Right lobe of liver (tissue), 6 donors: ENCODE results near the gene SPTBN1. TPM values are rescaled to one million over a fixed set of nuclear protein-coding genes. Genes with fewer than 3 reads are reported as not detected.

ENCODE experiments used
- ATAC-seq, 4 donors: fragments of 200-7000 bp; cut with Tn5 transposase; one replicate each; pipeline ENCODE4 v1.9.1; 2020; ENCODE audit warnings: mild to moderate bottlenecking in 4 of 4, moderate library complexity in 4 of 4
- DNase-seq, 3 donors: peaks; one replicate each; pipeline ENCODE4 v3.0.0-alpha.2; 2020
- H3K27ac ChIP-seq, 3 donors: fragments of 200-600 bp; one replicate each; pipeline ENCODE4 v1.8.0; 2022
- H3K27me3 ChIP-seq, 2 donors: fragments of 200-600 bp; one replicate each; pipeline ENCODE4 v1.8.0; 2022
- H3K36me3 ChIP-seq, 4 donors: fragments of 200-600 bp; sonication (generic) in 1 of 4; one replicate each; pipeline versions ENCODE4 v1.5.1 to v1.8.0; 2017 to 2022; ENCODE audit warnings: control low read depth in 1 of 4
- H3K4me1 ChIP-seq, 4 donors: fragments of 200-600 bp; sonication (generic) in 1 of 4; one replicate each; pipeline versions ENCODE4 v1.5.1 to v1.8.0; 2017 to 2022; ENCODE audit warnings: control low read depth in 1 of 4
- H3K4me3 ChIP-seq, 3 donors: fragments of 200-600 bp; one replicate each; pipeline ENCODE4 v1.8.0; 2022
- H3K9me3 ChIP-seq, 4 donors: fragments of 200-600 bp; sonication (generic) in 1 of 4; one replicate each; pipeline versions ENCODE4 v1.5.1 to v1.8.0; 2017 to 2022; ENCODE audit warnings: control low read depth in 1 of 4
- CTCF ChIP-seq, 4 donors: fragments of 200-600 bp in 3 of 4; fragments of 450-650 bp in 1 of 4; IDR thresholded peaks; one replicate each; pipeline versions ENCODE4 v1.5.1 to v1.8.0; 2016 to 2022; ENCODE audit warnings: antibody characterized with exemption in 4 of 4, mild to moderate bottlenecking in 2 of 4
- POLR2A ChIP-seq: fragments of 450-650 bp; IDR thresholded peaks from one replicate; pipeline ENCODE4 v1.6.1; 2017; ENCODE audit warnings: antibody characterized with exemption, mild to moderate bottlenecking
- WGBS: methylation state at CpG from one replicate; pipeline ENCODE4 v1.1.6; 2018; ENCODE audit warnings: low coverage, low lambda C conversion rate; ENCODE audit not compliant: insufficient coverage; ENCODE audit errors: missing lambda C conversion rate; 5-methylcytosine and 5-hydroxymethylcytosine counted together
- intact Hi-C, 2 donors: fragments of 100-400 bp; cut with DNase I; formaldehyde crosslinking; loops; one replicate each; pipeline versions ENCODE4 v1.11.2 to v1.14.1; 2022
- total RNA-seq, 6 experiments: library from RNA; depleted of rRNA in 2 of 6; stranded (reverse); fragments of >200 nt in 2 of 6; fragmentation: NEBNext Ultra II Directional in 3 of 6; extraction: Animal tissue kit (Norgen Biotek cat#: 25700) in 3 of 6; gene quantifications; one replicate each; pipeline versions ENCODE4 v1.1.0 to v1.2.4, GENCODE V29; 2016 to 2023
- donor health status: DM: no; HTN: yes; CAD: no.
- donor health status: DM: no; HTN: no; CAD: no.
- donor health status: DM: no; HTN: no; CAD: no.
- donor health status: DM: no; HTN: yes; CAD: no.
- donor health status: DM: no; HTN: yes; CAD: no.

SPTBN1 gene
- total RNA-seq, 6 experiments from 2014 or later, result 107 to 315 (median 227) TPM

- intact Hi-C loops, result loop anchor here in 1 of 2 donors (10.0 kb wide), 1 partner anchor 46 kb away; no protein-coding TSS in a partner anchor
- ATAC-seq (peak in 1 of 4 donors; percentile 4), DNase-seq (no peak)
- Histone ChIP-seq H3K36me3 (no peaks in the 10 kb centered on the region), H3K4me1 (peaks cover 0 to 59% (median 27%) of the 10 kb centered on the region in 4 donors), H3K27me3 (no peaks in the 10 kb centered on the region), H3K4me3 (no peak overlapping the region), H3K27ac (peak overlapping the region; percentile 6 to 61 (median 52)), H3K9me3 (no peaks in the 10 kb centered on the region)
- TF ChIP-seq POLR2A, result no peak
- WGBS, result 52% methylated on average over 4 of the region's 8 CpGs
Observed at GRCh38 chr2:54579061-54579681, 123.0 kb downstream of the SPTBN1 start.

GRCh38 chr2:54579682-54580620 is 123.8 kb downstream of the SPTBN1 start:
- no peak overlapping the region for H3K4me3 ChIP-seq
- DNase-seq (no peak), ATAC-seq (peak; percentile 7 to 52 (median 47))
- 9% methylated on average over 6 of the region's 6 CpGs for WGBS
- H3K36me3 ChIP-seq, result no peaks in the 10 kb centered on the region
- no peaks in the 10 kb centered on the region for H3K27me3 ChIP-seq
- TF ChIP-seq POLR2A, result no peak
- no peak for TF ChIP-seq CTCF (IDR thresholded peaks at IDR 0.05)
- peaks cover 0 to 54% (median 26%) of the 10 kb centered on the region in 4 donors for H3K4me1 ChIP-seq
- H3K27ac ChIP-seq, result peak overlapping the region; percentile 6 to 61 (median 52)
- intact Hi-C loops, result loop anchor here in 1 of 2 donors (10.0 kb wide), 1 partner anchor 45 kb away; no protein-coding TSS in a partner anchor
- no peaks in the 10 kb centered on the region for H3K9me3 ChIP-seq

GRCh38 chr2:54581326-54582039 is 125.4 kb downstream of the SPTBN1 start:
- no peak for DNase-seq
- Histone ChIP-seq H3K27me3 (no peaks in the 10 kb centered on the region), H3K27ac (no peak overlapping the region), H3K9me3 (no peaks in the 10 kb centered on the region), H3K36me3 (no peaks in the 10 kb centered on the region), H3K4me3 (no peak overlapping the region), H3K4me1 (peaks cover 0 to 56% (median 28%) of the 10 kb centered on the region in 4 donors)
- WGBS, result 65% methylated on average over 5 of the region's 7 CpGs
- no peak for TF ChIP-seq CTCF (IDR thresholded peaks at IDR 0.05)
- no peak for TF ChIP-seq POLR2A
- intact Hi-C loops, result no loop called here
- ATAC-seq, result no peak

- intact Hi-C loops, result no loop called here
- WGBS, result 92% methylated on average over 2 of the region's 5 CpGs
- no peaks in the 10 kb centered on the region for H3K27me3 ChIP-seq
Observed at GRCh38 chr2:54582987-54583386, 126.9 kb downstream of the SPTBN1 start.

More at GRCh38 chr2:54582987-54583386, 126.9 kb downstream of the SPTBN1 start:
- Histone ChIP-seq H3K27ac (no peak overlapping the region), H3K36me3 (no peaks in the 10 kb centered on the region), H3K4me1 (peaks cover 0 to 49% (median 26%) of the 10 kb centered on the region in 4 donors), H3K4me3 (no peak overlapping the region), H3K9me3 (no peaks in the 10 kb centered on the region)
- ATAC-seq, result no peak
- TF ChIP-seq POLR2A (no peak), CTCF (IDR thresholded peaks at IDR 0.05) (no peak)
- DNase-seq, result no peak
